K562 (cell line): Measurements from ENCODE around the gene TSEN54. TPM values are rescaled to one million over a fixed set of nuclear protein-coding genes. Genes with fewer than 3 reads are reported as not detected.

Experiments
- ARNT ChIP-seq, 2 experiments: fragments of 450-650 bp; IDR thresholded peaks; 2 replicates each; pipeline ENCODE4 v1.6.1; 2016; ENCODE audit warnings: mild to moderate bottlenecking in 1 of 2
- CBX1 ChIP-seq: sonication (generic); IDR thresholded peaks from 2 replicates; pipeline ENCODE4 v1.6.1; 2016; ENCODE audit warnings: antibody characterized with exemption, low read depth, mild to moderate bottlenecking
- CHCHD3 ChIP-seq: fragments of 250-450 bp; sonication (Bioruptor Pico); IDR thresholded peaks from 2 replicates; pipeline ENCODE4 v2.1.2; 2022; ENCODE audit warnings: mild to moderate bottlenecking
- CREM ChIP-seq: IDR thresholded peaks from 2 replicates; pipeline ENCODE4 v1.6.1; 2014; ENCODE audit warnings: antibody characterized with exemption, low read depth
- EZH2 ChIP-seq: IDR thresholded peaks from 2 replicates; pipeline ENCODE4 v1.6.1; 2012; ENCODE audit warnings: low read depth, mild to moderate bottlenecking, inconsistent platforms, low read length, borderline replicate concordance
- HDAC8 ChIP-seq: fragments of 450-650 bp; IDR thresholded peaks from 2 replicates; pipeline ENCODE4 v1.6.1; 2016; ENCODE audit warnings: mild to moderate bottlenecking, missing genetic modification characterization, moderate library complexity, missing compliant biosample characterization
- HMG20A ChIP-seq: fragments of 450-650 bp; formaldehyde crosslinking; conservative IDR thresholded peaks from 2 replicates; pipeline ENCODE4 v1.4.0; 2020; ENCODE audit warnings: mild to moderate bottlenecking, mixed read lengths
- HNRNPH1 ChIP-seq: fragments of 200-400 bp; formaldehyde crosslinking; optimal IDR thresholded peaks from 2 replicates; pipeline ENCODE3; 2017; ENCODE audit warnings: low read depth, mild to moderate bottlenecking, low read length, moderate library complexity
- ILF3 ChIP-seq: fragments of 450-650 bp; IDR thresholded peaks from 2 replicates; pipeline ENCODE4 v1.6.1; 2018; ENCODE audit warnings: antibody characterized with exemption, mild to moderate bottlenecking, moderate library complexity, borderline replicate concordance
- KLF10 ChIP-seq: fragments of 250-450 bp; sonication (Bioruptor Pico); IDR thresholded peaks from 2 replicates; pipeline ENCODE4 v1.6.1; 2021; ENCODE audit warnings: matching md5 sums
- MYNN ChIP-seq, 2 experiments: sonication (generic); formaldehyde crosslinking in 1 of 2; IDR thresholded peaks; 2 replicates each; pipeline versions ENCODE4 v1.5.0 to v1.6.1; 2016 to 2020; ENCODE audit warnings: antibody characterized with exemption in 1 of 2, missing genetic modification reagents in 1 of 2
- NCOA1 ChIP-seq: fragments of 450-650 bp; IDR thresholded peaks from 2 replicates; pipeline ENCODE4 v1.6.1; 2016; ENCODE audit warnings: low read depth
- POLR3A ChIP-seq: IDR thresholded peaks from 2 replicates; pipeline ENCODE4 v1.6.1; 2011; ENCODE audit warnings: borderline replicate concordance, mild to moderate bottlenecking, moderate library complexity; ENCODE audit not compliant: insufficient read length, insufficient read depth; ENCODE audit errors: extremely low read depth
- PTTG1 ChIP-seq: fragments of 450-650 bp; IDR thresholded peaks from 2 replicates; pipeline ENCODE4 v1.6.1; 2016; ENCODE audit warnings: low read depth, mild to moderate bottlenecking, missing genetic modification characterization, missing compliant biosample characterization
- RAD21 ChIP-seq, 2 experiments: fragments of 250-450 bp in 1 of 2; fragments of 450-650 bp in 1 of 2; sonication (Bioruptor Pico) in 1 of 2; formaldehyde crosslinking in 1 of 2; IDR thresholded peaks in 1 of 2; conservative IDR thresholded peaks in 1 of 2; 2 replicates each; pipeline versions ENCODE4 v1.4.0 to v1.8.0; 2020 to 2022; ENCODE audit warnings: mild to moderate bottlenecking in 2 of 2, moderate library complexity in 1 of 2
- SMARCA5 ChIP-seq: fragments of 450-650 bp; IDR thresholded peaks from 2 replicates; pipeline ENCODE4 v1.6.1; 2016
- SRSF1 ChIP-seq: fragments of 200-400 bp; formaldehyde crosslinking; IDR thresholded peaks from 2 replicates; pipeline ENCODE4 v1.6.1; 2017; ENCODE audit warnings: mild to moderate bottlenecking, low read depth, low read length, moderate library complexity
- U2AF1 ChIP-seq: fragments of 200-400 bp; formaldehyde crosslinking; optimal IDR thresholded peaks from 2 replicates; pipeline ENCODE3; 2017; ENCODE audit warnings: mild to moderate bottlenecking, low read depth, low read length, moderate library complexity
- ZBED1 ChIP-seq: IDR thresholded peaks from 2 replicates; pipeline ENCODE4 v1.6.1; 2014
- ZNF263 ChIP-seq: sonication (generic); formaldehyde crosslinking; IDR thresholded peaks from 2 replicates; pipeline ENCODE4 v1.8.0; 2022; ENCODE audit warnings: mild to moderate bottlenecking, missing genetic modification reagents, borderline replicate concordance
- ZNF644 ChIP-seq: fragments of 200-800 bp; sonication (Bioruptor generic); IDR thresholded peaks from 2 replicates; pipeline ENCODE4 v1.6.1; 2016; ENCODE audit warnings: low read depth, missing genetic modification characterization, missing compliant biosample characterization
- polyA plus RNA-seq, 8 experiments: library from polyadenylated mRNA; depleted of rRNA in 4 of 8; stranded (reverse) in 5 of 8; unstranded in 3 of 8; fragments of >200 nt; fragmentation: Nextera tagmentation in 2 of 8; fragmentation: Illumina TruSeq in 1 of 8; extraction: Ambion mirVana in 2 of 8; extraction: Trizol in 1 of 8; gene quantifications; 2 replicates each; pipeline versions ENCODE4 v1.2.1 to v1.2.3, GENCODE V29; 2011 to 2014; ENCODE audit warnings: inconsistent platforms in 1 of 8, missing spikeins in 1 of 8
- total RNA-seq, 7 experiments: library from RNA; depleted of rRNA in 6 of 7; stranded (reverse); fragments of >200 nt in 6 of 7; fragmentation: Illumina TruSeq in 2 of 7; extraction: Trizol in 2 of 7; gene quantifications; 2 replicates each; pipeline versions ENCODE4 v1.2.1 to v1.2.3, GENCODE V29; 2011 to 2021; ENCODE audit warnings: low replicate concordance in 1 of 7
- TF ChIP-seq, protein P1 (sequence below): sonication (generic); formaldehyde crosslinking; IDR thresholded peaks from 2 replicates; pipeline ENCODE4 v1.8.1; 2023; ENCODE audit warnings: missing genetic modification reagents, mild to moderate bottlenecking, borderline replicate concordance
- TF ChIP-seq, protein P2 (sequence below): fragments of 450-650 bp; formaldehyde crosslinking; IDR thresholded peaks from 2 replicates; pipeline ENCODE4 v1.4.0; 2020; ENCODE audit warnings: mild to moderate bottlenecking, moderate library complexity
- TF ChIP-seq, protein P3 (sequence below), 2 experiments: fragments of 450-650 bp in 1 of 2; sonication (generic) in 1 of 2; formaldehyde crosslinking in 1 of 2; IDR thresholded peaks in 1 of 2; conservative IDR thresholded peaks in 1 of 2; 2 replicates each; pipeline versions ENCODE4 v1.6.1 to v1.8.1; 2016 to 2023; ENCODE audit warnings: mild to moderate bottlenecking in 2 of 2, moderate library complexity in 2 of 2, inconsistent platforms in 1 of 2, missing genetic modification reagents in 1 of 2

Gene TSEN54
- total and polyA plus RNA-seq, 9 of the 15 experiments (the other 6 are each of a cell fraction or from before 2014, with no cell fraction given): 5.9 to 64.3 (median 48.9) TPM

DNA sequence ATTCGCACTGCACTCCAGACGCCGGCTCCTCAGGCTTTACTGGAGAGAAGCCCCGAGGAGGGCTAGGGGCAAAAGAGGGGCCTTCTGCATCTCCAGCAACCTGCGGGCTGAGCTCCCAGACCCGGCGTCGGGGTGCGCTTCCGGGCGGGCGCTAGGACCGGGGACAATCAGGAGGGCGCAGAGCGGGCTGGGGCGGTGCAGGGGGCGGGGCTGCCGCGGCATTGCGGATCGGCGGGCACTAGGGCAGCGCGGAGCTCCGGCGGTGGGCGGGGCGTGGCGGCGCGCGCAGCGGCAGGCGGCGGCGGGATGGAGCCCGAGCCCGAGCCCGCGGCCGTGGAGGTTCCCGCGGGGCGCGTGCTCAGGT is at the start of gene TSEN54 (continued):
- TF ChIP-seq, protein P1, sequence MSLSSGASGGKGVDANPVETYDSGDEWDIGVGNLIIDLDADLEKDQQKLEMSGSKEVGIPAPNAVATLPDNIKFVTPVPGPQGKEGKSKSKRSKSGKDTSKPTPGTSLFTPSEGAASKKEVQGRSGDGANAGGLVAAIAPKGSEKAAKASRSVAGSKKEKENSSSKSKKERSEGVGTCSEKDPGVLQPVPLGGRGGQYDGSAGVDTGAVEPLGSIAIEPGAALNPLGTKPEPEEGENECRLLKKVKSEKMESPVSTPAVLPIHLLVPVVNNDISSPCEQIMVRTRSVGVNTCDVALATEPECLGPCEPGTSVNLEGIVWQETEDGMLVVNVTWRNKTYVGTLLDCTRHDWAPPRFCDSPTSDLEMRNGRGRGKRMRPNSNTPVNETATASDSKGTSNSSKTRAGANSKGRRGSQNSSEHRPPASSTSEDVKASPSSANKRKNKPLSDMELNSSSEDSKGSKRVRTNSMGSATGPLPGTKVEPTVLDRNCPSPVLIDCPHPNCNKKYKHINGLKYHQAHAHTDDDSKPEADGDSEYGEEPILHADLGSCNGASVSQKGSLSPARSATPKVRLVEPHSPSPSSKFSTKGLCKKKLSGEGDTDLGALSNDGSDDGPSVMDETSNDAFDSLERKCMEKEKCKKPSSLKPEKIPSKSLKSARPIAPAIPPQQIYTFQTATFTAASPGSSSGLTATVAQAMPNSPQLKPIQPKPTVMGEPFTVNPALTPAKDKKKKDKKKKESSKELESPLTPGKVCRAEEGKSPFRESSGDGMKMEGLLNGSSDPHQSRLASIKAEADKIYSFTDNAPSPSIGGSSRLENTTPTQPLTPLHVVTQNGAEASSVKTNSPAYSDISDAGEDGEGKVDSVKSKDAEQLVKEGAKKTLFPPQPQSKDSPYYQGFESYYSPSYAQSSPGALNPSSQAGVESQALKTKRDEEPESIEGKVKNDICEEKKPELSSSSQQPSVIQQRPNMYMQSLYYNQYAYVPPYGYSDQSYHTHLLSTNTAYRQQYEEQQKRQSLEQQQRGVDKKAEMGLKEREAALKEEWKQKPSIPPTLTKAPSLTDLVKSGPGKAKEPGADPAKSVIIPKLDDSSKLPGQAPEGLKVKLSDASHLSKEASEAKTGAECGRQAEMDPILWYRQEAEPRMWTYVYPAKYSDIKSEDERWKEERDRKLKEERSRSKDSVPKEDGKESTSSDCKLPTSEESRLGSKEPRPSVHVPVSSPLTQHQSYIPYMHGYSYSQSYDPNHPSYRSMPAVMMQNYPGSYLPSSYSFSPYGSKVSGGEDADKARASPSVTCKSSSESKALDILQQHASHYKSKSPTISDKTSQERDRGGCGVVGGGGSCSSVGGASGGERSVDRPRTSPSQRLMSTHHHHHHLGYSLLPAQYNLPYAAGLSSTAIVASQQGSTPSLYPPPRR (CRISPR knock-in tag): no peak
- TF ChIP-seq SMARCA5 (no peak), U2AF1 (no peak), HNRNPH1 (no peak), EZH2 (no peak), CBX1 (no peak), KLF10 (CRISPR knock-in tag) (no peak), RAD21 (CRISPR knock-in tag; conservative IDR thresholded peaks at IDR 0.05 in 1 of 2, IDR thresholded peaks at IDR 0.05 in 1 of 2) (no peak), ARNT (IDR thresholded peaks at IDR 0.05) (no peak), ZNF263 (no peak), PTTG1 (tag) (no peak), HMG20A (CRISPR knock-in tag) (no peak), HDAC8 (tag) (no peak), ZBED1 (no peak), ILF3 (no peak), NCOA1 (no peak), POLR3A (no peak), CHCHD3 (CRISPR knock-in tag) (no peak), SRSF1 (no peak), CREM (peak; percentile 80), ZNF644 (tag) (no peak), MYNN (IDR thresholded peaks at IDR 0.05) (0 out of 2 replicates have a peak, but pooled peaks have one; percentile 3), MYNN (CRISPR knock-in tag; IDR thresholded peaks at IDR 0.05) (no peak)
- TF ChIP-seq, protein P2, sequence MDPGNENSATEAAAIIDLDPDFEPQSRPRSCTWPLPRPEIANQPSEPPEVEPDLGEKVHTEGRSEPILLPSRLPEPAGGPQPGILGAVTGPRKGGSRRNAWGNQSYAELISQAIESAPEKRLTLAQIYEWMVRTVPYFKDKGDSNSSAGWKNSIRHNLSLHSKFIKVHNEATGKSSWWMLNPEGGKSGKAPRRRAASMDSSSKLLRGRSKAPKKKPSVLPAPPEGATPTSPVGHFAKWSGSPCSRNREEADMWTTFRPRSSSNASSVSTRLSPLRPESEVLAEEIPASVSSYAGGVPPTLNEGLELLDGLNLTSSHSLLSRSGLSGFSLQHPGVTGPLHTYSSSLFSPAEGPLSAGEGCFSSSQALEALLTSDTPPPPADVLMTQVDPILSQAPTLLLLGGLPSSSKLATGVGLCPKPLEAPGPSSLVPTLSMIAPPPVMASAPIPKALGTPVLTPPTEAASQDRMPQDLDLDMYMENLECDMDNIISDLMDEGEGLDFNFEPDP (CRISPR knock-in tag): no peak
- TF ChIP-seq, protein P3, sequence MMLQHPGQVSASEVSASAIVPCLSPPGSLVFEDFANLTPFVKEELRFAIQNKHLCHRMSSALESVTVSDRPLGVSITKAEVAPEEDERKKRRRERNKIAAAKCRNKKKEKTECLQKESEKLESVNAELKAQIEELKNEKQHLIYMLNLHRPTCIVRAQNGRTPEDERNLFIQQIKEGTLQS (IDR thresholded peaks at IDR 0.05): no peak
- TF ChIP-seq, protein P3 (CRISPR knock-in tag; conservative IDR thresholded peaks at IDR 0.05): no peak
